ENCODE data around the gene DHRS4. TPM values are rescaled to one million over a fixed set of nuclear protein-coding genes. Genes with fewer than 3 reads are reported as not detected.
"Not testable (repeated sequence)": the region's sequence is repeated elsewhere in the genome, so short reads cannot be mapped to it uniquely, and the experiment has no call there.

The DHRS4 gene
- total RNA-seq, 1 donor from 2014 or later: 23.5 TPM

DNA sequence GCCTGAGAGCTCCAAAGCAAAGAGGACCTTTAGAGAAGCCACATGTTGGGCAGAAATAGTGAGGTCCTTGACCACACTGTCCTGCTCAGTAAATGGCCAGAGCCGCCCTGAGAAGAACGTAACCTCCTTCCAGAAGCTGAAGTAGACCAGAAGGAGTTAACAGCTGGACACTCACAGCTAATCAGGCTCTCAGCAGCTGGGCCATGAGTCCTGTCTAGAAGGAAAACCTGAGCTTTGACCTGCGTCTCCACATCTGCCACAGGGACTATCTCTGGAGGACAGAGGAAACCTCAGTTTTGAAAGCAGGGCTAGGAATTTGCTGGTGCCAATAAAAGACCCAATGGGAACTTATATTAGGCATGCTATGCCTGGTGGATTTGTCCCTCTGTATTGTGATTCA is 12.3 kb upstream of the DHRS4 start:
- no peak for DNase-seq

DNA sequence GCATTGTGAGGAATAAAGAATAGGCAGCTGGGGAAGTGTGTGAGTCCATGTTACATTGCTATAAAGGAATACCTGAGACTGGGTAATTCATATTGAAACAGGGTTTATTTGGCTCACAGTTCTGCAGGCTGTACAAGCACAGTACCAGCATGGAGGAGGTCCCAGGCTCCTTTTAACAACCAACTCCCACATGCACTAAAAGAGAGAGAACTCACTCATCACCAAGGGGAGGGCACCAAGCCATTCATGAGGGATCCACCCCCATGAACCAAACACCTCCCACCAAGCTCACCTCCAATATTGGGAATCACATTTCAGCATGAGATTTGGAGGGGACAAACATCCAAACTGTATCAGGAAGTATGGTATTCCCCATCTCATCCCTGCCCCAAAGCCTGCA is 11.9 kb upstream of the DHRS4 start:
- no peak for DNase-seq

DNA sequence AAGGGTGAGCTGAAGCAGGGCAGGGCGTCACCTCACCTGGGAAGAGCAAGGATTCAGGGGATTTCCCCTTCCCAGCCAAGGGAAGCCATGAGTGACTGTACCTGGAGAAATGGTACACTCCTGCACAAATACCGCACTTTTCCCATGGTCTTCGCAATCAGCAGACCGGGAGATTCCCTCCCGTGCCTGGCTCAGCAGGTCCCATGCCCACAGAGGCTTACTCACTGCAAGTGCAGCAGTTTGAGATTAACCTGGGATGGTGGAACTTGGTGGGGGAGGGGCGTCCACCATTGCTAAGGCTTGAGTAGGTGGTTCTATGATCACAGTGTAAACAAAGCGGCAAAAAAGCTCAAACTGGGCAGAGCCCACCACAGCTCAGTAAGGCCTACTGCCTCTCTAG is 11.0 kb upstream of the DHRS4 start:
- no peak for DNase-seq

DNA sequence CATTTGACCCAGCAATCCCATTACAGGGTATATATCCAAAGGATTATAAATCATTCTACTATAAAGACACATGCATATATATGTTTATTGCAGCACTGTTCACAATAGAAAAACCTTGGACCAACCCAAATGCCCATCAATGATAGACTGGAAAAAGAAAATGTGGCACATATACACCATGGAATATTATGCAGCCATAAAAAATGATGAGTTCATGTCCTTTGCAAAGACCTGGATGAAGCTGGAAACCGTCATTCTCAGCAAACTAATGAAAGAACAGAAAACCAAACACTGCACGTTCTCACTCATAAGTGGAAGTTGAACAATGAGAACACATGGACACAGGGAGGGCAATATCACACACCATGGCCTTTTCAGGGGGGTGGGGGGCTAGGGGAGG is 4.5 kb upstream of the DHRS4 start:
- not testable (repeated sequence) for DNase-seq

DNA sequence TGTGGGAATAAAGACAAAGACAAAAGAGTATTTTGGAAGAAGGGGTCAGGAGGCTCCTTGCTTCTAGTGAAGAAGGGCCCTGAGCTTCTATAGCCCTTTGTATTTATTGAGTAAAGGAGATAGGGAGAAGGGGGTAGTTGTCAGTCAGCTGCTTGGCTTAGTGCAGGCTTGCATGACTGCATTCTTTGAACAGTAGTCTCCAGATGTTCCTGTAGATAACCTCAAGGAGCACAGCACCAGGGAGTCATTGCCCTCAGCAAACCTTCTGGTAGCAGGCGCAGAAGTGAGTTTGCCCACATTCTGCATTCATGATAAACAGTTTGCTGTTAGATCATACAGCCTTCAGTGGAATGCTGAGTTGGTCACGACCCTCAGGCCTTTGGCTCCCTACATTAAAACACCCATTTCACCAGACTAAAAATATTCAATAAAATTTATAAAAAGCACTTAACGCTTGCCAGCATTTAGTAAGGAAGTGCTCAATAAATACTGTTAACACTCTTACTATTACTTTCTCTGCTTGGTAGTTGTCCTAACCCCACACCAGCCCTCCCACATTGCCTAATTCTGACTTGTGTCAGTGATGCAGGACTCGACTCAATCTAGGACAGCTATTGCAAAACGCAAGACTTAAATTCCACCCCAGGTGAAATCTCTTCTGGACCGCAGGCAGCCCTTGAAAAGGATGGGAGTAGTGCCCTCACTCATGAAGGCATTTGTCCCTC is 3.0 kb upstream of the DHRS4 start:
- no peak for DNase-seq

DNA sequence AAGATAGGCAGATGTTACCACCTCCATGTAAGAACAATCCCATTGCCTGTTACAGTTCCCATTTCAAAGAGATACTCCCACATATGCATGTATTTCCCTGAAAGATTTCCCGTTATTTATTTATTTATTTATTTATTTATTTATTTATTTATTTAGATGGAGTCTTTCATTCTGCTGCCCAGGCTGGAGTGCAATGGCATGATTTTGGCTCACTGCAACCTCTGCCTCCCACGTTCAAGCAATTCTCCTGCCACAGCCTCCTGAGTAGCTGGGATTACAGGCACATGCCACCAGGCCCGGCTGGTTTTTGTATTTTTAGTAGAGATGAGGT is 2.5 kb upstream of the DHRS4 start:
- not testable (repeated sequence) for DNase-seq

DNA sequence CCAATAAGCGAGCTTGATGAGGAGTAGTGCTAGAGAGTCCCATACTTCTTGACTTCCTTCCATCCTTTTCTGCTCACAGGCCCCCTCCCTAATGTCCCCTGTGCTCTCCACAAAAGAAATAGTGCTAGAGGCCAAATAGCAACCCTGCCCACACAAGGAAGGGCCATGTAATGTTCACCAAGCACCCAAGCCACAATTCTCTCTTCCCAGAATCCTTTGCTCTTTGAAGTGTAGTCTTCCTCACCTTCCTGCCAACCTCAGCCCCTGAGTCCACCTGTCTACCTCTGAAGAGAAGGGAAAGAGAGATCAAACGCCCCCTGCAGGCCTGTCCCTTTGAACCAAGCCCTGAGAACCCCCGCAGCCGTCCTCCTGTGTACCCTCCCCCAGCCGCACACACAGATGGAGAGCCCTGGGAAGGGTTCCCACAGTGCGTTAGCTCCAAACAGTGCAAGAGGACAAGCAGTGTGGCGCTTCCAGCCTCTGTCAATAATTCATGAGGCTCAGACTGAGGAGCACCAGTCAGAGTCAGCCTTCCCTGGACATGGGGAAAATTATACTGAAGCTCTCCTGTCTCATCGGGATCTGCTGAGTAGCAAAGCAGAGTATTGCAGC is 1.9 kb upstream of the DHRS4 start:
- DNase-seq: no peak

DNA sequence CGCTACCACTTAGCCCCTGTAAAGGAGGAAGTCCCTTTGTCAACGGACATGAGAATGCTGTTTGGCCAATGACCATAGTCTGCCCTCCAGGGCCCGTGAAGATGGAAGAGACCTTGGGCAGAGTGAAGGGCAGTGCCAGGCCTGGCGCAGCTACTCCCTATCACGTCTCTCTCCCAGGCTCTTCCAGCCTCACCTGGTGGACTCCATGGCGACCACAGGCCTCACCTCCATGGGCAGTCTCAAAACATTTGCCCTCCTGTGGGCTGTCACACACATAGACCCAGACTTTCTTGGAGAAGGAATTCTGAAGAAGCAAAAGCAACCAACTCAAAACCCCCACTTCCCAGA is 480 bp upstream of the DHRS4 start:
- DNase-seq: not testable (repeated sequence)

GRCh38 chr14:23954279-23954614 is 677 bp downstream of the DHRS4 start:
- DNase-seq: not testable (repeated sequence)

- not testable (repeated sequence) for DNase-seq
Measured at GRCh38 chr14:23954965-23955364, 1.4 kb downstream of the DHRS4 start.

DNA sequence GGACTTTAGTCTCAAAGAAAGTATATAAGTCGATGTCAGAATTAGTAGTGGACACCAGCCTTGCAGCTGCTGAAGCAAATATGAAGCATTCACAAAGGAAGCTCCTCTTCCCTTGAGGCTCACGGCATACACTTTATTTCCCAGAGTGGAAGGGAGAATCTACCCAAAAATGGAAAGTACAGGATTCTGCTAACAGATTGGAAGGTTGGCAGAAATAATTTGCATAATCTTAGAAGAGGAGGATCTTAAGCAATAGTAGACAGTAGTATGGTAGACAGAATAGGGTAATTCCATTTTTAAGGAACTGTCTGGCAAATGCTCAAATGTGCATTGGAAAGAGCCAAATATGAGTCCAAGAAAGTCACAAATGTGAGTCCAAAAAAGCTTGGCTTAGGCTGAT is 2.2 kb downstream of the DHRS4 start:
- not testable (repeated sequence) for DNase-seq

GRCh38 chr14:23957913-23958569 is 4.5 kb downstream of the DHRS4 start:
- DNase-seq: not testable (repeated sequence)

- DNase-seq: not testable (repeated sequence)
Measured at GRCh38 chr14:23960899-23961298, 7.3 kb downstream of the DHRS4 start.

DNA sequence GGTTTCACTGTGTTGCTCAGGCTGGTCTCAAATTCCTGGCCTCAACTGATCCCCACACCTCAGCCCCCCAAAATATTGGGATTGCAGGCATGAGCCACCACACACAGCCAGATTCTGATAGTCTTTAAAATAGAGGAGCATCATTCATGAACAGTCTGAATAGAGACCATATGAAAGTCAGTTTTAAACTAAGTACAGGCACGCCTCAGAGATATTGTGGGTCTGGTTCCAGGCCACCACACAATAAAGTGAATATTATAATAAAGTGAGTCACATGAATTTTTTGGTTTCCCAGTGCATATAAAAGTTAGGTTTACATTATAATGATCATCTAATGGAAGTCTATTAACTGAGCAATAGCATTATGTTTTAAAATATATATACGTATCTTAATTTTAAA is 8.1 kb downstream of the DHRS4 start:
- not testable (repeated sequence) for DNase-seq

GRCh38 chr14:23969130-23969480 is 15.5 kb downstream of the DHRS4 start:
- DNase-seq: not testable (repeated sequence)

DNA sequence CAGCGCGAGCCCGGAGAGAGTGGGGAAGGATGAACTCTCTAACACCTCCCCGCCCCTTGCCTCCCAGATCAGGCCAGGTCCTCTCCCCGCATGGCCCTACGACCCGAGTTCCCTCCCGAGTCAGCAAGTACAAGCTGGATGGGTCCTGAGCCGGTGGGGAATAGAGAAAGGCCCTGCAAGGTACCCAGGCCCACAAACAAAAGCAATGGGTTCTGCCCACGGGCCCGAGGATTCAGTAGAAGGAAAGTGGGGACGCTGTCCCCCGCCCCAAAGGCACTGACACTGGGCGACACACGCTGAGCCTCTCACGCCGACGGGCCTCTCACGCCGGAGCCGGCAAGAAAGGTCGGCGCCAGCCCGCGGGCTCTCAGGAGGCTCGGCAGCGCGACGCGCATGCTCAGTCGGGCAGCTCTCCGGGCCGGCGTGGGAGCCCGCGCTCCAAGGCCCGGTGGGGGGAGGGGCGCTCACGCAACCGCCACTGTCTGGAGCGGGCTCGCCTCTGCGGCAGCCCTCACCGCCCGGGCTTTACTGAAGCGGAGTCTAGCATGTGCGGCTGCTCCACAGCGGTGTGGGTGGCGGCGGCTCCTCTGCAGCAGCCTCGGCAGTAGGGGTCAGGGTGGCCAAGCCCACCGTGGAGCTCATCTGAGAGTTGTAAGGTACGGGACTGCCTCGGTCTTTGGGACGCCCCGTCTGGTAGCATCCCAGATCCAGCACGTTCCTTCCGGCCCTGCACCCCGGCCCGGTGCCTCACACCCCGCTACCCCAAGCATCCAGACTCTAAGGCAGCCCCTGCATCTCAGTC is 16.1 kb downstream of the DHRS4 start:
- not testable (repeated sequence) for DNase-seq

DNA sequence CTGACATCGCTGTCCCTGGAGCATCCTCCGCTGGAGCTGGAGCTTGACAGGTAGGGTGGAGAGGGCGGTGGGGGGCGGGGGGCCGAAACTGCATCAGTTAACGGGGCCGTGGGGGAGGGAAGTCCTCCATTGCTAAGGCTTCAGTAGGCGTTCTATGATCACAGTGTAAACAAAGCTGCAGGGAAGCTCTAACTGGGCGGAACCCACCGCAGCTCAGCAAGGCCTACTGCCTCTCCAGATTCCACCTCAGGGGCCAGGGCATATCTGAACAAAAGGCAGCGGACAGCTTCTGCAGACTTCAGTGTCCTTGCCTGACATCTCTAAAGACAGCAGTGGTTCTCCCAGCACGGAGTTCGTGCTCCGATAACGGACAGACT is 16.7 kb downstream of the DHRS4 start:
- not testable (repeated sequence) for DNase-seq

DNA sequence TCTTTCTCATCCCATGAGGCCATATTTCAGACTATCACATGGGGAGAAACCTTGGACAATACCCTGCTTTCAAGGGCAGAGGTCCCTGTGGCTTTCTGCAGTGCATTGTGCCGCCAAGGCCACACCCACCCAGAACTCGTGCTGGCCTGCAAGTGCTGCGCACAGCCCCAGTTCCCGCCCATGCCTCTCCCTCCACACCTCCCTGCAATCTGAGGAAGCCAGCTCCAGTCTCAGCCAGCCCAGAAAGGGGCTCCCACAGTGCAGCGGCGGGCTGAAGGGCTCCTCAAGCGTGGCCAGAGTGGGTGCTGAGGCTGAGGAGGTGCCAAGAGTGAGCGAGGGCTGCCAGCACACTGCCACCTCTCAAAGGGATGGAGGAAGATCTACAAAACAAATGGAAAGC is 19.6 kb downstream of the DHRS4 start:
- not testable (repeated sequence) for DNase-seq

DNA sequence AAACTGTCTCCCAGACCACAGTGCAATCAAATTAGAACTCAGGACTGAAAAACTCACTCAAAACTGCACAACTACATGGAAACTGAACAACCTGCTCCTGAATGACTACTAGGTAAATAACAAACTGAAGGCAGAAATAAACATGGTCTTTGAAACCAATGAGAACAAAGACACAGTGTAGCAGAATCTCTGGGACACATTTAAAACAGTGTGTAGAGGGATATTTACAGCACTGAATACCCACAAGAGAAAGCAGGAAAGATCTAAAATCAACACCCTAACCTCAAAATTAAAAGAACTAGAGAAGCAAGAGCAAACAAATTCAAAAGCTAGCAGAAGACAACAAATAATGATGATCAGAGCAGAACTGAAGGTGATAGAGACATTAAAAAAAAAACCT is 20.5 kb downstream of the DHRS4 start:
- DNase-seq: not testable (repeated sequence)

- not testable (repeated sequence) for DNase-seq
Measured at GRCh38 chr14:23977208-23977607, 23.6 kb downstream of the DHRS4 start.

DNA sequence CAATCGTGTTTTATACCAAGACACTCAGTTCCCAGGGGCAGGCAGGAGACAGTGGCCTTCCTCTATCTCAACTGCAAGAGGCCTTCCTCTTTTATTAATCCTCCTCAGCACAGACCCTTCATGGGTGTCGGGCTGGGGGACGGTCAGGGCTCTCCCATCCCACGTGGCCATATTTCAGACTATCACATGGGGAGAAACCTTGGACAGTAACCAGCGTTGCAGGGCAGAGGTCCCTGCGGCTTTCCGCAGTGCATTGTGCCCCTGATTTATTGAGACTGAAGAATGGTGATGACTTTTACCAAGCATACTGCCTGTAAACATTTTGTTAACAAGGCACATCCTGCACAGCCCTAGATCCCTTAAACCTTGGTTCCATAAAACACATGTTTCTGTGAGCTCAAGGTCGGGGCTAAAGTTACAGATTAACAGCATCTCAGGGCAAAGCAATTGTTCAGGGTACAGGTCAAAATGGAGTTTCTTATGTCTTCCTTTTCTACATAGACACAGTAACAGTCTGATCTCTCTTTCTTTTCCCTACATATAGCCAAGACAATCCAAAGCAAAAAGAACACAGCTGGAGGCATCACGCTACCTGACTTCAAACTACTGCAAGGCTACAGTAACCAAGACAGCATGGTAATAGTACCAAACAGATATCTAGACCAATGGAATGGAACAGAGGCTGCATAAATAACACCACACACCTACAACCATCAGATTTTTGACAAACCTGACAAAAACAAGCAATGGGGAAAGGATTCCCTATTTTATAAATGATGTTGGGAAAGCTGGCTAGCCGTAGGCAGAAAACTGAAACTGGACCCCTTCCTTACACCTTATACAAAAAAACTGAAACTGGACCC is 28.6 kb downstream of the DHRS4 start:
- not testable (repeated sequence) for DNase-seq
